Ovary (tissue), 3 donors: ENCODE data around the gene LCTL.

Source experiments
- POLR2A ChIP-seq: fragments of 450-650 bp; IDR thresholded peaks from one replicate; pipeline ENCODE4 v1.6.1; 2017; ENCODE audit warnings: antibody characterized with exemption, mild to moderate bottlenecking, moderate library complexity
- TF ChIP-seq, protein P1 (sequence below), 3 donors: fragments of 450-650 bp in 2 of 3; fragments of 200-600 bp in 1 of 3; IDR thresholded peaks; one replicate each; pipeline versions ENCODE4 v1.5.1 to v1.8.0; 2016 to 2022; ENCODE audit warnings: antibody characterized with exemption in 3 of 3, mild to moderate bottlenecking in 1 of 3
- donor health status: DM: no; HTN: no; CAD: no.

DNA sequence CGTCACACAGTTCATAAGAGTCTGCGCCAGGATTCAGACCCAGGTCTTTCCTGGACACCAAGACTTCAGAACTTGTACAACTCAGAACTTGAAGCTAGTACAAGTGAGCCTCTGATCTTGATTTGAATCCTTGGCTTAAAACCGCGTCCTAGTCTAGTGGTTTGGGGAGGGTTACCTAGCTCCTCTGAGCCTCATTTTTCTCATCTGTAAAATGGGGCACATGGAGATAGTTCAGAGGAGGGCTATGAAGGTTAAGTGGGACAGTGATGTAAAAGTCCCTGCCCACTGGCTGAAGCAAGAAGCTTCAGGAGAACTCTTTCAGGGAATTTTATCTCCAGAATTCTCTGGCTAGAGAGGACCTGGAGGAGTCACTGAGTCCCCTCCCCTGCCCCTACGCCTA, 48.7 kb upstream of the LCTL start:
- TF ChIP-seq, protein P1, sequence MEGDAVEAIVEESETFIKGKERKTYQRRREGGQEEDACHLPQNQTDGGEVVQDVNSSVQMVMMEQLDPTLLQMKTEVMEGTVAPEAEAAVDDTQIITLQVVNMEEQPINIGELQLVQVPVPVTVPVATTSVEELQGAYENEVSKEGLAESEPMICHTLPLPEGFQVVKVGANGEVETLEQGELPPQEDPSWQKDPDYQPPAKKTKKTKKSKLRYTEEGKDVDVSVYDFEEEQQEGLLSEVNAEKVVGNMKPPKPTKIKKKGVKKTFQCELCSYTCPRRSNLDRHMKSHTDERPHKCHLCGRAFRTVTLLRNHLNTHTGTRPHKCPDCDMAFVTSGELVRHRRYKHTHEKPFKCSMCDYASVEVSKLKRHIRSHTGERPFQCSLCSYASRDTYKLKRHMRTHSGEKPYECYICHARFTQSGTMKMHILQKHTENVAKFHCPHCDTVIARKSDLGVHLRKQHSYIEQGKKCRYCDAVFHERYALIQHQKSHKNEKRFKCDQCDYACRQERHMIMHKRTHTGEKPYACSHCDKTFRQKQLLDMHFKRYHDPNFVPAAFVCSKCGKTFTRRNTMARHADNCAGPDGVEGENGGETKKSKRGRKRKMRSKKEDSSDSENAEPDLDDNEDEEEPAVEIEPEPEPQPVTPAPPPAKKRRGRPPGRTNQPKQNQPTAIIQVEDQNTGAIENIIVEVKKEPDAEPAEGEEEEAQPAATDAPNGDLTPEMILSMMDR (IDR thresholded peaks at IDR 0.05) = no peak
- no peak for TF ChIP-seq POLR2A
